GM23248 (cell line): ENCODE measurements around the gene ZNF787. TPM values are rescaled to one million over a fixed set of nuclear protein-coding genes. Genes with fewer than 3 reads are reported as not detected.

ENCODE experiments used
- DNase-seq: peaks from one replicate; pipeline ENCODE4 v3.0.0-alpha.2; 2015
- H2AFZ ChIP-seq: fragments of 200-600 bp; sonication (generic); 2 replicates; pipeline ENCODE4 v1.6.1; 2016; ENCODE audit warnings: antibody characterized with exemption
- H3F3A ChIP-seq: fragments of 200-600 bp; sonication (generic); 2 replicates; pipeline ENCODE4 v1.6.1; 2016; ENCODE audit warnings: mild to moderate bottlenecking, antibody characterized with exemption, mixed run types; ENCODE audit not compliant: insufficient read depth
- H3K27ac ChIP-seq: fragments of 200-600 bp; sonication (generic); 2 replicates; pipeline ENCODE4 v1.5.1; 2016; ENCODE audit warnings: mild to moderate bottlenecking
- H3K27me3 ChIP-seq: fragments of 200-600 bp; sonication (generic); replicated peaks from 2 replicates; pipeline ENCODE4 v1.6.1; 2016; ENCODE audit warnings: mild to moderate bottlenecking; ENCODE audit not compliant: insufficient read depth
- H3K36me3 ChIP-seq: fragments of 200-600 bp; sonication (generic); 2 replicates; pipeline ENCODE4 v1.6.1; 2016; ENCODE audit warnings: low read depth, mild to moderate bottlenecking
- H3K4me1 ChIP-seq: fragments of 200-600 bp; sonication (generic); 2 replicates; pipeline ENCODE4 v1.6.1; 2016; ENCODE audit warnings: mild to moderate bottlenecking; ENCODE audit not compliant: insufficient read depth
- H3K4me2 ChIP-seq: fragments of 200-600 bp; sonication (generic); one replicate; pipeline ENCODE4 v1.6.1; 2016; ENCODE audit warnings: mild to moderate bottlenecking; ENCODE audit not compliant: unreplicated experiment
- H3K4me3 ChIP-seq: fragments of 200-600 bp; sonication (generic); 2 replicates; pipeline ENCODE4 v1.5.1; 2016; ENCODE audit warnings: mild to moderate bottlenecking
- H3K79me2 ChIP-seq: fragments of 200-600 bp; sonication (generic); 2 replicates; pipeline ENCODE4 v1.6.1; 2016; ENCODE audit warnings: mild to moderate bottlenecking; ENCODE audit not compliant: insufficient read depth
- H3K9ac ChIP-seq: fragments of 200-600 bp; sonication (generic); 2 replicates; pipeline ENCODE4 v1.6.1; 2016; ENCODE audit warnings: mild to moderate bottlenecking
- H3K9me2 ChIP-seq: fragments of 200-600 bp; sonication (generic); 2 replicates; pipeline ENCODE4 v1.6.1; 2016; ENCODE audit warnings: mixed run types, mild to moderate bottlenecking, moderate library complexity; ENCODE audit not compliant: insufficient read depth
- H3K9me3 ChIP-seq: fragments of 200-600 bp; sonication (generic); one replicate; pipeline ENCODE4 v1.6.1; 2017; ENCODE audit warnings: low read depth
- H4K20me1 ChIP-seq: fragments of 200-600 bp; sonication (generic); 2 replicates; pipeline ENCODE4 v1.6.0; 2016; ENCODE audit not compliant: insufficient read depth
- EZH2 ChIP-seq: fragments of 200-600 bp; sonication (generic); IDR thresholded peaks from 2 replicates; pipeline ENCODE4 v1.6.1; 2018; ENCODE audit warnings: antibody characterized with exemption, mild to moderate bottlenecking; ENCODE audit not compliant: insufficient read depth, poor library complexity, severe bottlenecking
- EZH2phosphoT487 ChIP-seq: fragments of 200-600 bp; sonication (generic); IDR thresholded peaks from 2 replicates; pipeline ENCODE4 v1.6.1; 2018; ENCODE audit warnings: antibody characterized with exemption, moderate library complexity, mild to moderate bottlenecking, low read depth; ENCODE audit not compliant: insufficient read depth
- WGBS, 2 experiments: methylation state at CpG; one replicate each; pipeline ENCODE4 v1.1.6; 2015 to 2017; ENCODE audit warnings: low lambda C conversion rate in 2 of 2, low coverage in 1 of 2; ENCODE audit errors: missing lambda C conversion rate in 2 of 2; 5-methylcytosine and 5-hydroxymethylcytosine counted together
- in situ Hi-C: fragments of 300-500 bp; cut with MboI; formaldehyde crosslinking; loops from 2 replicates; pipeline ENCODE4 v1.15.0; 2020
- polyA plus RNA-seq: library from polyadenylated mRNA; unstranded; fragments of >200 nt; fragmentation: Nextera tagmentation; extraction: Ambion mirVana; gene quantifications from 2 replicates; pipeline ENCODE4 v1.2.1, GENCODE V29; 2016
- total RNA-seq: library from RNA; depleted of rRNA; stranded (reverse); fragments of >200 nt; shearing (Covaris generic); gene quantifications from 2 replicates; pipeline ENCODE4 v1.2.3, GENCODE V29; 2014

ZNF787 gene
- total and polyA plus RNA-seq, 2 experiments from 2014 or later = 1.5 to 19.5 TPM

DNA sequence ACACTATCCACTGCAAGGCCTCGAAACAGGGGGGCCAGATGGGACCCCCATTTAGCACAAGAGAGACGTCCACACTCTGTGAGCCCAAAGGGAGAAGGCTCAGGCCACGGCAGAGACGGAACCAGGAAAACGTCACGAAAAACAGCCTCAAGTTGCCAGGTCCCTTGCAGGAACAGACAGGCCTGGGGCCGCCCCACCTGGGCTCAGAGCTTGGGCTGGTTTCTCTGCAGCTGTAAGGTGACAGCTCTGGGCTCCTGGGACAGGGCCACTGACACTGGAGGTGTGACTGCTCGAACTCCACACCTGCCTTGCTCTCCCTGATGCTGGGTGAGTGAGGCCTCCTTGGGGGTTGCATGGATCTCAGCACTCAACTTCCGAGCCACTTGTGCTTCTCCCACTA lies 3.2 kb downstream of the ZNF787 start:
- no peaks in the 10 kb centered on the region for H3K9me3 ChIP-seq
- no peak for DNase-seq
- H3K4me1 ChIP-seq = peaks cover 12% of the 10 kb centered on the region
- TF ChIP-seq EZH2phosphoT487 (no peak), EZH2 (no peak)
- no peaks in the 10 kb centered on the region for H3K27me3 ChIP-seq
- H3K4me3 ChIP-seq = no peak overlapping the region
- H3K79me2 ChIP-seq = peaks cover 76% of the 10 kb centered on the region
- H3F3A ChIP-seq = peaks cover 8% of the 10 kb centered on the region; the same call in 1 of the 2 replicates
- no peak overlapping the region for H2AFZ ChIP-seq
- no peak overlapping the region for H3K27ac ChIP-seq
- WGBS, 2 experiments = 66 to 82% methylated on average over 8 to 9 of the region's 9 CpGs
- in situ Hi-C loops = no loop called here
- H3K36me3 ChIP-seq = no peaks in the 10 kb centered on the region
- H3K9me2 ChIP-seq = no peaks in the 10 kb centered on the region
- H3K4me2 ChIP-seq = no peak overlapping the region
- H3K9ac ChIP-seq = peak overlapping the region; percentile 90; the same call in 1 of the 2 replicates
- H4K20me1 ChIP-seq = no peaks in the 10 kb centered on the region; the same call in 1 of the 2 replicates

GRCh38 chr19:56117376-56117884 lies 3.7 kb downstream of the ZNF787 start:
- Histone ChIP-seq H3K79me2 (peaks cover 81% of the 10 kb centered on the region), H3F3A (peaks cover 8% of the 10 kb centered on the region; the same call in 1 of the 2 replicates), H3K4me1 (peaks cover 12% of the 10 kb centered on the region), H4K20me1 (no peaks in the 10 kb centered on the region; the same call in 1 of the 2 replicates), H3K9me2 (no peaks in the 10 kb centered on the region), H3K27ac (no peak overlapping the region), H3K4me3 (no peak overlapping the region), H3K36me3 (no peaks in the 10 kb centered on the region), H3K9ac (no peak overlapping the region), H3K4me2 (no peak overlapping the region), H3K27me3 (no peaks in the 10 kb centered on the region), H3K9me3 (no peaks in the 10 kb centered on the region), H2AFZ (no peak overlapping the region)
- in situ Hi-C loops = no loop called here
- TF ChIP-seq EZH2 = no peak
- TF ChIP-seq EZH2phosphoT487 = no peak
- WGBS, 2 experiments = 86 to 92% methylated on average over 14 of the region's 14 CpGs
- DNase-seq = no peak

DNA sequence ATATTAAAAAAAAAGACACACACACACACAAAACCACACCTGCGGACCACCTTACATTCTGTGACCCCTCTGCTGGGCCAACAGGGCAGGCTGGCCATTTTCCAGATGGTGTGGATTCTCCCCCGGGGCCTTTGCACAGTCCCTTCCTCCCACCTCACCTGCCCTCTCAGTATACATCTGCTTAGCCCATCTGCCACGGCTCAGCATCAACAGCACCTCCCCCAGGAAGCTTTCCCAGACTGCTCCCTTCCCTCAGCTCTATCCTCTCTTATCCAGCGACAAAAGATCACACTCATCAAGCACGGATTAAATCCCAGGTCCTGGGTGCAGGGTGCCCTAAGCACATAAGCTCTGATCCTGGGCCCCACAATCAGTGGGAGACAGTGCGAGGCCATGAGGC lies 4.5 kb downstream of the ZNF787 start:
- Histone ChIP-seq H3K4me2 (no peak overlapping the region), H3K4me3 (no peak overlapping the region), H3K79me2 (peaks cover 89% of the 10 kb centered on the region), H3K27ac (no peak overlapping the region), H3K9me2 (no peaks in the 10 kb centered on the region), H3F3A (no peaks in the 10 kb centered on the region), H3K36me3 (no peaks in the 10 kb centered on the region), H3K9ac (no peak overlapping the region), H3K9me3 (no peaks in the 10 kb centered on the region), H3K27me3 (no peaks in the 10 kb centered on the region), H2AFZ (no peak overlapping the region), H3K4me1 (peaks cover 12% of the 10 kb centered on the region), H4K20me1 (no peaks in the 10 kb centered on the region; the same call in 1 of the 2 replicates)
- in situ Hi-C loops = no loop called here
- no peak for TF ChIP-seq EZH2
- no peak for TF ChIP-seq EZH2phosphoT487
- no peak for DNase-seq
- 90 to 92% methylated on average over 6 of the region's 6 CpGs for WGBS, 2 experiments

DNA sequence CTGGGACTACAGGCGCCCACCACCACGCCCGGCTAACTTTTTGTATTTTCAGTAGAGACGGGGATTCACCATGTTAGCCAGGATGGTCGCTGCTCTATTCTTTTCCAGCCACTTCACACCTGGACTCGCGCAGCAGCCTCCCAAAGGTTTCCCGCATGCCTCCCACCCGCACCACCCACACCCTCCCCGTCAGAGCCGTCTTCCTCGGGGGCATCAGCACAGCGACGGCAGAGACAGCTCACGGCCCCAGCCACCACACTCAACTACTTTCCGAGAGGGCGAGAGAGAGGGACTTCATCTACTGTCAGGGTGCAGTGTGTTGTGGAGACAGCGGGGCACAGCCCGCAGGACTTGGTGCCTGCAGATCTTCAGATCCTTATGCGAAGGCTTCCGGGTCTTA lies 5.6 kb downstream of the ZNF787 start:
- in situ Hi-C loops = no loop called here
- H3K79me2 ChIP-seq = peaks cover 100% of the 10 kb centered on the region
- no peaks in the 10 kb centered on the region; the same call in 1 of the 2 replicates for H4K20me1 ChIP-seq
- no peak overlapping the region for H3K4me3 ChIP-seq
- no peaks in the 10 kb centered on the region for H3F3A ChIP-seq
- no peak overlapping the region for H3K9ac ChIP-seq
- no peak for TF ChIP-seq EZH2phosphoT487
- no peak for TF ChIP-seq EZH2
- H3K27ac ChIP-seq = no peak overlapping the region
- H3K36me3 ChIP-seq = no peaks in the 10 kb centered on the region
- DNase-seq = no peak
- H3K4me1 ChIP-seq = peaks cover 12% of the 10 kb centered on the region
- 94 to 95% methylated on average over 16 to 21 of the region's 21 CpGs for WGBS, 2 experiments
- H3K9me3 ChIP-seq = no peaks in the 10 kb centered on the region
- H3K4me2 ChIP-seq = no peak overlapping the region
- H2AFZ ChIP-seq = no peak overlapping the region
- H3K9me2 ChIP-seq = no peaks in the 10 kb centered on the region
- no peaks in the 10 kb centered on the region for H3K27me3 ChIP-seq

DNA sequence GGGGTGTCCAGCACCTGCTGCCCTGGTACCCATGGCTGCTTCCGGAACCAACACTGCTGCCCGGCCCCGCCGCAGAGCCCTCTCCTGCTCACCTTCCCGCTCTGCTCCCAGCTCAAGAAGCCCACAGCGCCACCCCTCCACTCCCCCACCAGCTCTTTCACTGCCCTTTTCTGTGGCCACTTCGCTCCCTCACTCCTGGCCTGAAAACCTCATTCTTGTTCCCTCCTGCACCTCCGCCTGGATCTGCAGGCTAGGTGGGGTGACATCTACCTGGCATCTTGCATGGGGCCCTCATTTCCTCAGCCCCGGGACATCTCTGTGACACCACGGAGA lies 6.4 kb downstream of the ZNF787 start:
- H3K4me3 ChIP-seq = no peak overlapping the region
- in situ Hi-C loops = no loop called here
- no peaks in the 10 kb centered on the region for H3K9me3 ChIP-seq
- H3K9ac ChIP-seq = no peak overlapping the region
- no peaks in the 10 kb centered on the region; the same call in 1 of the 2 replicates for H4K20me1 ChIP-seq
- no peak for DNase-seq
- H2AFZ ChIP-seq = no peak overlapping the region
- H3K4me1 ChIP-seq = peaks cover 12% of the 10 kb centered on the region
- TF ChIP-seq EZH2 = no peak
- TF ChIP-seq EZH2phosphoT487 = no peak
- WGBS, 2 experiments = 94 to 95% methylated on average over 10 of the region's 10 CpGs
- no peak overlapping the region for H3K4me2 ChIP-seq
- no peaks in the 10 kb centered on the region for H3F3A ChIP-seq
- H3K9me2 ChIP-seq = no peaks in the 10 kb centered on the region
- H3K27me3 ChIP-seq = no peaks in the 10 kb centered on the region
- peaks cover 100% of the 10 kb centered on the region for H3K79me2 ChIP-seq
- H3K27ac ChIP-seq = no peak overlapping the region
- H3K36me3 ChIP-seq = no peaks in the 10 kb centered on the region
